HepG2 (cell line): ENCODE data around the gene TGM2. TPM values are rescaled to one million over a fixed set of nuclear protein-coding genes. Genes with fewer than 3 reads are reported as not detected.
A peak's percentile ranks its signal among the peaks of the same experiment; 100 is the strongest.

Source experiments
- CTCF ChIP-seq: sonication (generic); formaldehyde crosslinking; IDR thresholded peaks from 2 replicates; pipeline ENCODE4 v1.5.0; 2020; ENCODE audit warnings: mild to moderate bottlenecking, missing genetic modification reagents, moderate library complexity
- KMT2A ChIP-seq: sonication (generic); formaldehyde crosslinking; IDR thresholded peaks from 2 replicates; pipeline ENCODE4 v1.4.0; 2020; ENCODE audit warnings: missing genetic modification reagents
- MAFF ChIP-seq: IDR thresholded peaks from 2 replicates; pipeline ENCODE4 v1.6.1; 2011; ENCODE audit warnings: low read depth, low read length, improper control_type of control experiment
- NFATC3 ChIP-seq: sonication (generic); formaldehyde crosslinking; IDR thresholded peaks from 2 replicates; pipeline ENCODE4 v1.5.1; 2020; ENCODE audit warnings: mild to moderate bottlenecking, missing genetic modification reagents
- RBFOX2 ChIP-seq: fragments of 200-400 bp; formaldehyde crosslinking; IDR thresholded peaks from 2 replicates; pipeline ENCODE4 v1.6.1; 2017; ENCODE audit warnings: low read depth, mild to moderate bottlenecking, low read length
- TRIM24 ChIP-seq: sonication (generic); formaldehyde crosslinking; IDR thresholded peaks from 2 replicates; pipeline ENCODE4 v1.8.0; 2022; ENCODE audit warnings: mild to moderate bottlenecking, missing genetic modification reagents
- XRCC5 ChIP-seq: fragments of 200-400 bp; formaldehyde crosslinking; optimal IDR thresholded peaks from 2 replicates; pipeline ENCODE3; 2017; ENCODE audit warnings: mild to moderate bottlenecking, low read length
- ZFAT ChIP-seq: sonication (generic); formaldehyde crosslinking; conservative IDR thresholded peaks from 2 replicates; pipeline ENCODE4 v1.8.1; 2023; ENCODE audit warnings: missing genetic modification reagents, inconsistent platforms
- ZNF143 ChIP-seq: sonication (generic); formaldehyde crosslinking; IDR thresholded peaks from 2 replicates; pipeline ENCODE4 v1.4.0; 2020; ENCODE audit warnings: missing genetic modification reagents
- ZNF562 ChIP-seq: sonication (generic); formaldehyde crosslinking; IDR thresholded peaks from 2 replicates; pipeline ENCODE4 v1.8.0; 2022; ENCODE audit warnings: missing genetic modification reagents, borderline replicate concordance
- ZNF780A ChIP-seq: sonication (generic); formaldehyde crosslinking; IDR thresholded peaks from 2 replicates; pipeline ENCODE4 v1.8.0; 2022; ENCODE audit warnings: mild to moderate bottlenecking, missing genetic modification reagents, moderate library complexity
- ZNF850 ChIP-seq: sonication (generic); formaldehyde crosslinking; conservative IDR thresholded peaks from 2 replicates; pipeline ENCODE4 v1.9.0; 2021; ENCODE audit warnings: mild to moderate bottlenecking, missing genetic modification reagents
- polyA plus RNA-seq, 8 experiments: library from polyadenylated mRNA; depleted of rRNA in 3 of 8; stranded (reverse) in 7 of 8; unstranded in 1 of 8; fragments of >200 nt; fragmentation: Illumina TruSeq in 4 of 8; extraction: Trizol in 4 of 8; gene quantifications; 2 replicates each; pipeline versions ENCODE4 v1.2.1 to v1.2.3, GENCODE V29; 2011 to 2016; ENCODE audit warnings: low read depth in 4 of 8, missing spikeins in 1 of 8, mixed read lengths in 1 of 8; ENCODE audit not compliant: insufficient read depth in 1 of 8
- total RNA-seq, 5 experiments: library from RNA; depleted of rRNA; stranded (reverse); fragments of >200 nt; fragmentation: Illumina TruSeq; extraction: Trizol; gene quantifications; 2 replicates each; pipeline ENCODE4 v1.2.3, GENCODE V29; 2016; ENCODE audit warnings: low read depth in 1 of 5
- TF ChIP-seq, protein P1 (sequence below): sonication (generic); formaldehyde crosslinking; IDR thresholded peaks from 2 replicates; pipeline ENCODE4 v1.9.0; 2021; ENCODE audit warnings: mild to moderate bottlenecking, missing genetic modification reagents
- TF ChIP-seq, protein P2 (sequence below): sonication (generic); formaldehyde crosslinking; IDR thresholded peaks from 2 replicates; pipeline ENCODE4 v1.5.0; 2020; ENCODE audit warnings: mild to moderate bottlenecking, low read depth, missing genetic modification reagents, borderline replicate concordance
- TF ChIP-seq, protein P3 (sequence below): sonication (generic); formaldehyde crosslinking; IDR thresholded peaks from 2 replicates; pipeline ENCODE4 v1.4.0; 2020; ENCODE audit warnings: missing genetic modification reagents, borderline replicate concordance

The TGM2 gene
- total and polyA plus RNA-seq, 2 of the 13 experiments (the other 11 are each of a cell fraction or from before 2014, with no cell fraction given), result 4.2 to 46.4 TPM

- TF ChIP-seq, protein P1, sequence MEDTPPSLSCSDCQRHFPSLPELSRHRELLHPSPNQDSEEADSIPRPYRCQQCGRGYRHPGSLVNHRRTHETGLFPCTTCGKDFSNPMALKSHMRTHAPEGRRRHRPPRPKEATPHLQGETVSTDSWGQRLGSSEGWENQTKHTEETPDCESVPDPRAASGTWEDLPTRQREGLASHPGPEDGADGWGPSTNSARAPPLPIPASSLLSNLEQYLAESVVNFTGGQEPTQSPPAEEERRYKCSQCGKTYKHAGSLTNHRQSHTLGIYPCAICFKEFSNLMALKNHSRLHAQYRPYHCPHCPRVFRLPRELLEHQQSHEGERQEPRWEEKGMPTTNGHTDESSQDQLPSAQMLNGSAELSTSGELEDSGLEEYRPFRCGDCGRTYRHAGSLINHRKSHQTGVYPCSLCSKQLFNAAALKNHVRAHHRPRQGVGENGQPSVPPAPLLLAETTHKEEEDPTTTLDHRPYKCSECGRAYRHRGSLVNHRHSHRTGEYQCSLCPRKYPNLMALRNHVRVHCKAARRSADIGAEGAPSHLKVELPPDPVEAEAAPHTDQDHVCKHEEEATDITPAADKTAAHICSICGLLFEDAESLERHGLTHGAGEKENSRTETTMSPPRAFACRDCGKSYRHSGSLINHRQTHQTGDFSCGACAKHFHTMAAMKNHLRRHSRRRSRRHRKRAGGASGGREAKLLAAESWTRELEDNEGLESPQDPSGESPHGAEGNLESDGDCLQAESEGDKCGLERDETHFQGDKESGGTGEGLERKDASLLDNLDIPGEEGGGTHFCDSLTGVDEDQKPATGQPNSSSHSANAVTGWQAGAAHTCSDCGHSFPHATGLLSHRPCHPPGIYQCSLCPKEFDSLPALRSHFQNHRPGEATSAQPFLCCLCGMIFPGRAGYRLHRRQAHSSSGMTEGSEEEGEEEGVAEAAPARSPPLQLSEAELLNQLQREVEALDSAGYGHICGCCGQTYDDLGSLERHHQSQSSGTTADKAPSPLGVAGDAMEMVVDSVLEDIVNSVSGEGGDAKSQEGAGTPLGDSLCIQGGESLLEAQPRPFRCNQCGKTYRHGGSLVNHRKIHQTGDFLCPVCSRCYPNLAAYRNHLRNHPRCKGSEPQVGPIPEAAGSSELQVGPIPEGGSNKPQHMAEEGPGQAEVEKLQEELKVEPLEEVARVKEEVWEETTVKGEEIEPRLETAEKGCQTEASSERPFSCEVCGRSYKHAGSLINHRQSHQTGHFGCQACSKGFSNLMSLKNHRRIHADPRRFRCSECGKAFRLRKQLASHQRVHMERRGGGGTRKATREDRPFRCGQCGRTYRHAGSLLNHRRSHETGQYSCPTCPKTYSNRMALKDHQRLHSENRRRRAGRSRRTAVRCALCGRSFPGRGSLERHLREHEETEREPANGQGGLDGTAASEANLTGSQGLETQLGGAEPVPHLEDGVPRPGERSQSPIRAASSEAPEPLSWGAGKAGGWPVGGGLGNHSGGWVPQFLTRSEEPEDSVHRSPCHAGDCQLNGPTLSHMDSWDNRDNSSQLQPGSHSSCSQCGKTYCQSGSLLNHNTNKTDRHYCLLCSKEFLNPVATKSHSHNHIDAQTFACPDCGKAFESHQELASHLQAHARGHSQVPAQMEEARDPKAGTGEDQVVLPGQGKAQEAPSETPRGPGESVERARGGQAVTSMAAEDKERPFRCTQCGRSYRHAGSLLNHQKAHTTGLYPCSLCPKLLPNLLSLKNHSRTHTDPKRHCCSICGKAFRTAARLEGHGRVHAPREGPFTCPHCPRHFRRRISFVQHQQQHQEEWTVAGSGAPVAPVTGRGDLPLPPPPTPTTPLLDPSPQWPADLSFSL, result no peak
- TF ChIP-seq ZNF143 (CRISPR knock-in tag) (no peak), NFATC3 (CRISPR knock-in tag) (no peak), MAFF (peak; percentile 100), ZFAT (no peak), KMT2A (CRISPR knock-in tag) (no peak), ZNF780A (CRISPR knock-in tag) (no peak), ZNF562 (no peak), CTCF (CRISPR knock-in tag) (peak; percentile 50), TRIM24 (CRISPR knock-in tag) (no peak), ZNF850 (CRISPR knock-in tag) (no peak), XRCC5 (peak; percentile 61), RBFOX2 (no peak)
- TF ChIP-seq, protein P2, sequence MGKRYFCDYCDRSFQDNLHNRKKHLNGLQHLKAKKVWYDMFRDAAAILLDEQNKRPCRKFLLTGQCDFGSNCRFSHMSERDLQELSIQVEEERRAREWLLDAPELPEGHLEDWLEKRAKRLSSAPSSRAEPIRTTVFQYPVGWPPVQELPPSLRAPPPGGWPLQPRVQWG (CRISPR knock-in tag), result no peak
- TF ChIP-seq, protein P3, sequence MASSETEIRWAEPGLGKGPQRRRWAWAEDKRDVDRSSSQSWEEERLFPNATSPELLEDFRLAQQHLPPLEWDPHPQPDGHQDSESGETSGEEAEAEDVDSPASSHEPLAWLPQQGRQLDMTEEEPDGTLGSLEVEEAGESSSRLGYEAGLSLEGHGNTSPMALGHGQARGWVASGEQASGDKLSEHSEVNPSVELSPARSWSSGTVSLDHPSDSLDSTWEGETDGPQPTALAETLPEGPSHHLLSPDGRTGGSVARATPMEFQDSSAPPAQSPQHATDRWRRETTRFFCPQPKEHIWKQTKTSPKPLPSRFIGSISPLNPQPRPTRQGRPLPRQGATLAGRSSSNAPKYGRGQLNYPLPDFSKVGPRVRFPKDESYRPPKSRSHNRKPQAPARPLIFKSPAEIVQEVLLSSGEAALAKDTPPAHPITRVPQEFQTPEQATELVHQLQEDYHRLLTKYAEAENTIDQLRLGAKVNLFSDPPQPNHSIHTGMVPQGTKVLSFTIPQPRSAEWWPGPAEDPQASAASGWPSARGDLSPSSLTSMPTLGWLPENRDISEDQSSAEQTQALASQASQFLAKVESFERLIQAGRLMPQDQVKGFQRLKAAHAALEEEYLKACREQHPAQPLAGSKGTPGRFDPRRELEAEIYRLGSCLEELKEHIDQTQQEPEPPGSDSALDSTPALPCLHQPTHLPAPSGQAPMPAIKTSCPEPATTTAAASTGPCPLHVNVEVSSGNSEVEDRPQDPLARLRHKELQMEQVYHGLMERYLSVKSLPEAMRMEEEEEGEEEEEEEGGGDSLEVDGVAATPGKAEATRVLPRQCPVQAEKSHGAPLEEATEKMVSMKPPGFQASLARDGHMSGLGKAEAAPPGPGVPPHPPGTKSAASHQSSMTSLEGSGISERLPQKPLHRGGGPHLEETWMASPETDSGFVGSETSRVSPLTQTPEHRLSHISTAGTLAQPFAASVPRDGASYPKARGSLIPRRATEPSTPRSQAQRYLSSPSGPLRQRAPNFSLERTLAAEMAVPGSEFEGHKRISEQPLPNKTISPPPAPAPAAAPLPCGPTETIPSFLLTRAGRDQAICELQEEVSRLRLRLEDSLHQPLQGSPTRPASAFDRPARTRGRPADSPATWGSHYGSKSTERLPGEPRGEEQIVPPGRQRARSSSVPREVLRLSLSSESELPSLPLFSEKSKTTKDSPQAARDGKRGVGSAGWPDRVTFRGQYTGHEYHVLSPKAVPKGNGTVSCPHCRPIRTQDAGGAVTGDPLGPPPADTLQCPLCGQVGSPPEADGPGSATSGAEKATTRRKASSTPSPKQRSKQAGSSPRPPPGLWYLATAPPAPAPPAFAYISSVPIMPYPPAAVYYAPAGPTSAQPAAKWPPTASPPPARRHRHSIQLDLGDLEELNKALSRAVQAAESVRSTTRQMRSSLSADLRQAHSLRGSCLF (CRISPR knock-in tag), result no peak
Observed at GRCh38 chr20:38187517-38187916, 22.4 kb upstream of the TGM2 start (continued).
